HG03025 (cell line): ENCODE results near the gene PLCXD1.

Source experiments
- ATAC-seq: cut with Tn5 transposase; IDR thresholded peaks from one replicate; pipeline ENCODE4 v1.9.1; 2021; ENCODE audit warnings: mild to moderate bottlenecking, moderate library complexity; ENCODE audit not compliant: unreplicated experiment, low FRiP score

The PLCXD1 gene

DNA sequence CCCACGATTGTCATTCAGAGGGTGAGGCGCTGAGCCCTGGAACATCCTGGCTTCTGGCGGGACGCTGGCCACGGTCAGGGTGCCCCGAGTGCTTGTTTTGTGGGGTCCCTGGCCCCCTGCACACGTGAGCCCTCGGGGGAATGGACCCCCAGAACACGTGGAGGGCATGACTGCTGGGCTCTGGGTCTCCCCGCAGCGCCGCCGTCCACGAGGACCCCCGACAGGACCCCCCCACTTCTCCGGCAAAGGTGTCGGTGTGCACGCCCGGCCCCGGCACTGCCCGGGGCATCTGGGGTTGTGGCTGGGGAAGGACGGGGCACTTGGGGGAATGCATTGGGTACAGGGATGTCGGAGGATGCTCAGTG lies 51.3 kb downstream of the PLCXD1 start:
- ATAC-seq, result no peak

DNA sequence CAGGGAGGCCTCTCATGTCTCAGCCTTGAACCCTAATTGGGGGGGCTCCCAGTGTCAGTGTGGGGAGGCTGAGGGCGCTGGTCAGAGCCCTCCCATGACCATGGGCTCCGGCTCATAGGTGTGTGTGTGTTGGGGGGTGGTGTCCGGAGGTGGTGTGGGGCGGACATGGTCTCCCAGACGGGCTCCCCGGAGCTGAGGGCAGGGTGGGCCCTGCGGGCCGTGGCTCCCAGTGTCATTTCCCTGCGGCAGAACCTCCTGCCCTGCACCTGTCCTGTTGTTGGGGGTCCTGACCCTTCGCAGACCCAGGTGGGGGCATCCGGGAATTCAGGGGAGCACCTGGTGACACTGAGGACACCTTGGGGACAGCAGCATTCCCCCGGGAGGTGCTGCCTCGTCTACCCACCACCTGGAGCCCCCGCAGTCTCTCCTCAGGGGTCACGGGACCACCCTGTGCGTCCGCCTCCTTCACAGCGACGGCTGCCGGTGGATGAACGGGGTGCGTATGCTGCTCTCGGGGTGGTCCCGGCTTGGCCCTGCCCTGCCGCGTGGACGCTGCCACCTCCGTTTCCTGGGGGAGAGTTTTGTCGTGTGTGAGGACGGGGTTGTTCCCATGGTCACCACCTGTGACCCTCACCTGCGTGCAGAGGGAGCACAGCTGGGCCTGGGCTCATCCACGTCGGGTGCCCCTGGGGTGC lies 51.9 kb downstream of the PLCXD1 start:
- ATAC-seq, result no peak

DNA sequence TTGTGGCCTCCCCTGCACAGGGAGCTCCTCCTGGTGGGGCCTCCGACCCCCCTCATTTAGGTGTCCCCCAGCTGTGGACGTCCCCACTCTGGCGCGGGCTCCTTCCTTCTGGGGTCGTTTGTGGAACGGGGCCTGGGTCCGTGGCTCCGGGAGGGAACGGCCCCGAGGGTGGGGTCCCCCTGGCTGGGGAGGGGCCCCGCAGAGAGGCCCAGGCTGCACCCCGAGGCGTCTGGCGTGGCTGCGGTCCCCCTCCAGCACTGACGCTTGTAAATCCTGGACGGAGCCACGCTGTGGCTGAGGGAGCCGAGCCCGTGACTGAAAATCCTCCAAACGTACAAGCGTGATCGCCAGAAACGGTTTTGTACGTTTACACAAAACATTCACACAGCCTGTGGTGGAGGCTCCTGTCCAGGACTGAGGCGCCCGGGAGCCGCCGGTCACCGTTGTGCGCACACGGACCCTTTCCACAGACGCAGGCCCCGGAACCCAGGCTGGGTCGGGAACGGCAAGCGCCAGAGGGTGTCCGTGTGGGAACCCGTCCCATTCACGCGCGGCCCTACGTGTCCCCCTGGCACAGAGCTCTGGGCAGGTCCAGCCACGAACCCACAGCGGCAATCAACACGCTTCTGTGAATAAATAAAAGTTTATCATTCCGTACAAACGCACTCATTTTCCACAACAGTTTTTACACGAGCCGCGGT lies 52.6 kb downstream of the PLCXD1 start:
- ATAC-seq, result no peak

DNA sequence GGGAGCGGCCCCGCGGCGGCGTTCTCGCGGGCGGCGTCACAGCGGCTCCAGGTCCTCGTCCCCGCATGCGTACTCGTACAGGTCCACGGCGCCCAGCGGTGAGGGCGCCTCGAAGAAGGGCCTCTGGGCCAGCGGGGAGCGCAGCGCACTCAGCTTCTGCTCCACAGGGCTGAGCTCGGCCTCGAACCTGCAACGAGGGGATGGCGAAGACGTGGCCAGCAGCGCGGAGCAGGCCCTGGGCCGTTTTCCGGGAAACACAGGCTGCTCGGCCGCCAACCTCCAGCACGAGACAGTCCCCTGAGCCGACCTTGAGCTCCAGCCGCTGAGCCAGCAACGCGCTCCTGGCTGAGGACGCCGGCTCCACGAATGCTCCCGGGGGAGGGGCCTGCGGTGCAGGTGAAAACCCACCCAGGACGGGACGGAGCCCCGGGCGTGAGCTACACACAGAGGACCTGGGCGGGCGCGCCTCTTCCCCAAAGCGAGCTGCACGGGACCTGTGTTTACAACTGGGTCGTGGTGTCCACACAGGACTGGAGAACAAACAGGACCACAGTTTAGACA lies 53.2 kb downstream of the PLCXD1 start:
- no peak for ATAC-seq

DNA sequence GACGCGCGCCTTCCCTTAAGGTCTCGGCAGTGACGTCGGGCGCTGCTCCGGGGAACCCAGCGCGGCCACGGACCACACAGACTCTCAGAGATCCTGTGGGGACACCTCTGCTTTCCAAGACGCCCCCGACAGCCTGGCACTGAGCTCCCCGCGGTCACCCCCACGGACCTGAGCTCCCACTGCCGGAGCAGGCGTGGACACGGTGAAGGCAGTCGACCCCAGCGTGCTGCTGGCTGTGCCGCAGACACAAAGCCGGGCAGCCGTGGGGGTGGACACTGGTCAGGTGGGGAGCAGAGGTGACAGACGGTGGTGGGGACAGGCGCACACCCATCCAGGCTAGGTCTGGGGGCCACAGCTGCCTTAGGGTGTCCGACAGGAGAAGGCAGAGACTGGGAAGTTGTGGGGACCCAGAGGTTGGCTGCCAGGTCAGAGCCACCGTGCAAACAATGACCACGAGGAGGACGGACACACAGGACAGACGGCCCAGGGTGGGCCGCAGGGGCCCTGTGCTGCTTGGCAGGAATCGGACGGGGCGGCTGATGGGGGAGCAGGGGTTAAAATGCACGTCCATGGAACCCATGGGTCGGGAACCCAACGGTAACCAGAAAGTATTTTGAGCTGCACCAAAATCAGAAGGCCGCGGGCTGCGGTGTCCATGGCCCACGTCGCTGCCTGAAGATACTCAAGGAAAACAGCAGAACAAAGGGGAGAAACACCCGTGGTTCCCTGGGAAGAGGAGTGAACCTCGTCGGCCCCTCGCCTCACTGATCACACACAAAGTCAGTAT lies 54.0 kb downstream of the PLCXD1 start:
- ATAC-seq, result no peak

DNA sequence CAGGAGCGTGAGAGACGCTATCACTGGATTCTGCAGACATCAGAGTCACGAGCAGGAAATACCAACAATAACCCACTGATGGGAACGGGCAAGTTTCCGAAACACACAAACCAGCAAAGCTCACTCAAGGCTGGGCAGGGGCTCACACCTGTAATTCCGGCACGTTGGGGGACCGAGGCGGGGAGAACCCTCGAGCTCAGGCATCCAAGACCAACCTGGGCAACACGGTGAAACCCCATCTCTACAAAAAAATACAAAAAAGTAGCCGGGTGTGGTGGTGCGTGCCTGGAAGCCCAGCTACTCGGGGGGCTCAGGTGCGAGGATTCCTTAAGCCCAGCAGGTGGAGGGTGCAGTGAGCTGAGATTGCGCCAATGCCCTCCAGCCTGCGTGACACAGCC lies 54.6 kb downstream of the PLCXD1 start:
- no peak for ATAC-seq

GRCh38 chrX:336227-336626 lies 55.0 kb downstream of the PLCXD1 start:
- no peak for ATAC-seq

GRCh38 chrX:337331-337831 lies 56.2 kb downstream of the PLCXD1 start:
- no peak for ATAC-seq

- ATAC-seq, result no peak
Observed at GRCh38 chrX:338281-338835, 57.2 kb downstream of the PLCXD1 start.

DNA sequence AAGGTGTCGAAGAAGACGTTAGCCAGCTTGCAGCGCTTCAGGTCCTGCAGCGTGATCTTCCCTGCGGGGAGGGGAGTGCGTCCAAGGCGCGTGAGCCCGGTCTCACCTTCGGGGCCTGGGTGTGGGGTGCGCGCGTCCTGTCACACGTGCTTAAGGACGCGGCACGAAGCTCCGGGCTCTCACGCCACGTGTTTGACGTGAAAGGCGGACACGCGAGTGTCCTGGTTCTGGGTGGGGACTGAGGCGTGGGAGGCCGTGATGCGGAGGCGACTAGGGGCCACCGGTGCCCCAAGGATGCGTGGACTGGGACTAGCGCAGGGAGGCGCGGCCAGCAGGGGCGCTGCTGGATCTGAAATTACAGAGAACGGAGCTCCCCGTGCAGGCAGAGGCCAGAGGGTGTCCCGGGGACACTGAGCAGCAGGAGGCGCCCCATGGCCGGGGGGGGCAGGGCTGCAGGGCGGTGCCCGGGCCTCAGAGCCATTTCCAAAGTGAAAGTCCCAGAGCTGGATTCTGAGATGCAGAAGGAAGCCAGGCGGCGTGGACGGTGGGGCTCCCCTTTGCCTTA lies 57.7 kb downstream of the PLCXD1 start:
- no peak for ATAC-seq

GRCh38 chrX:340121-340520 lies 58.9 kb downstream of the PLCXD1 start:
- no peak for ATAC-seq

GRCh38 chrX:340641-341423 lies 59.7 kb downstream of the PLCXD1 start:
- no peak for ATAC-seq

DNA sequence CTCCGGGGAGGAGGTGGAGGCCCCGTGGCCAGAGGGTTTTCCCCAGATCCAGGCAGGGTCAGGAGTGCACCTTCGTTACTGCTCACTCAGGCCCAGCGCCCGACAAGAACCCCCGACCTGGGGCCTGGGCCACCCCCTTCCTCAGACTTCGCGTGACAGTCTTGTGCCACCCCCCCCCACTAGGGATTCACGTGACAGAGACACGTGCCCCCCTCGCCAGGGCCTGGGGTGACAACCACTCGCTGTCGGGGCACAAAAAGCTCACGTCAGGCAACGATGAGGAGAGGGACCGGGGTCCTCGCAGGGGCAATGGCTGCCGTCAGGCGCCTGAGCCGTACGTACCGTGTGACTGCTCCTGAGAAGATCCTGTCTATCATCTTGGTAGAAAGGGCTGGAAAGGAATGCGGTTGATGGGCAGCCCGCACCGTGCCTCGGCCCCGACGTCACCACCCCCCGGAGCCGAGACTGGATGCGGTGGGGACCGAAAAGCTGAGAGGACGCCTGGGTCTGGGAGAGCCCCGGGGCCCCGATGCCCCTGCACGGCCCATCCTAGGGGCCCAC lies 60.4 kb downstream of the PLCXD1 start:
- ATAC-seq, result no peak

DNA sequence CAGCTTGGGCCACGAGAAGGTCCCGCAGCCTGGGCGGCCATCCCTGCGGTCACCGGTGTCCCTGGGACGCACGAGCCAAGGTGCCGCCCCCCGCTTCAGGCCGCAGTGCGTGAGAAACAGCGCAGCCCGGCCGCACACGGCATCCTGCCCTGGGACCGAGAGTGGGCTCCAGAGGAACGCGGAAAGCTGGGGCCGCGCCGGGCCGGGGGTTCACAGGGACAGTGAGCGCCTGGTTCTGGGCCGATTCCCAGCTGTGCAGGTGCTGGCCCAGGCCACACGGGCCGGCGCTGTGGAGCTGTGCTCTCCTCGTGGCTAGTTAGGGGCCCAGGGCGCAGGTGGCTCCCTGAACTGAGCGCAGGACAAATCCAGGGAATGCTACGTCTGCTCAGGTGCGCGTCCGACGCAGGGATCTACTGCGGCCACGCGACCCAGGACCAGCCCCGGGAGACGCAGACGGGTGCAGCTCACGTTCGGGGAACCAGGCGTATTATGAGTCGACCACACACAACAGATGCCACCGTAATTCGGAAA lies 63.3 kb downstream of the PLCXD1 start:
- ATAC-seq, result no peak

GRCh38 chrX:345020-345925 lies 64.1 kb downstream of the PLCXD1 start:
- no peak for ATAC-seq

DNA sequence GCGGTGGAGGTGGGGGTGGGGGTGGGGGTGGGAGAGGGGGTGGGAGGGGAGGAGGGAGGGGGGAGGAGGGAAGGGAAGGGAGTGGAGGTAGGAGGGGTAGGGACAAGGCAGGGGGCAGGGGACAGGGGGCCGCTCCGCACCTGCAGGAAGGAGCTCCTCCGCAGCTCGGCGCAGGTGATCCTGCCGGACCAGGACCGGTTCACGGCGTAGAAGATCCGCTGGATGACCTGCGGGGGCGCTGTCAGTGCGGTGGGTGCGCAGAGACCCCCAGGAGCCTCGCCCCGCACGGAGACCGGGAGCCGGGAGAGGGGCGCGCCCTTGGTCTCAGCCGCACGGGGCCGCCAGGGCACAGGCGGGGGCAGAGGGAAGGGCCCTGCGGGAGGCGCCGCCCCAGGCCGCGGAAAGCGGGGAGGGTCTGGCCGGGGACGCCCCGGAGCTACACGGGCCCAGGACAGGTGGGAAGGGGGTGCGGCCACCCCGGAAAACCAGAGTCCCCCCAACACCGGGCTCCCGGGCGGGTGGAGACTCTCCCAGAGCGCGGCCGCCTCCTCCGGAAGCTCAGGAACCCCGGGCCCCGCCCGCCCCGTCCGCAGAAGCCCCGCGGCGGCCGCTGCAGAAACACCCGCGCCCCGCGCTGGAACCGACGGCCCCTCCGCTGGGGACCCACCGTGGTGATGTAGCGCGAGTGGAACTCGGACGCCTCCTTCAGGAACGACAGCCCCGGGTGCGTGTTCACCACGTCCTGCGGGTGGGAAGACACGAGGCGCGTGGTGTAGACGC lies 65.0 kb downstream of the PLCXD1 start:
- no peak for ATAC-seq

DNA sequence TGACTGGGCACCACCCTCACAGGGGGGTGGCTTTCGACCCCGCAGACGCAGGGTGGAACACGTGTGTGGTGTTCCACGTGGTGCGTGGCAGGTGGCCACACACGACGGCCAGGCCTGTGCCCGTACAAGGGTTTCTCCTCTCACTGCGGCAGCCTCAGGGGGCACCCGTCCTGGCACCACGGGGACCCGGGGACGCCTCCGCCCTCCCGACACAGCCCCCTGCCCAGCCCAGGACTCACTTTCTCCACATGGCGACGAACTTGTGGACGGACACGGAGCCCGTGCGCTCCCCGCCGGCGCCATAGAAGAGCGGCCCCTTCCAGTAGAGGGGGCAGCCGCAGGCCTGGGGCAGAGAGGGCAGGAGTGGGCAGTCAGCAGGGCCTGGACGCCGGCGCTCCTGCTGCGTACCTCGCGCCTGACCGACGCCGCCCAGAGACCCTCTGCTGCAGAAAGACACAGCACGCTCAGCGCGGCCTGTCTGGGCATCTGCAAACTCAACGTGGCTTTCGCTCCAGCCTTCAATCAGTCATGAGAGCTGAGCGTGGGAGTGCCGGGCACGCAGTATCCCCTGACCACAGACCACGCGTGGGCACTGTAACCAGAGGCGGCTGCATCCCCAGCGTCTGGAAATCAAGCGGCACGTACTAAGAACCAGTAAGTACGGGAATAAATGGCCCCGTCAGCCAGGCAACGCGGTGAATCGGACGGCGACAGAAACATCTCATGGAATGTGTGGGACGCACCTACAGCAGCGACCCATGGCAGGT lies 66.4 kb downstream of the PLCXD1 start:
- ATAC-seq, result no peak
